Fibroblast of the conjunctiva (primary cell): Measurements from ENCODE around the gene SKP2.

Experiments used
- DNase-seq: peaks from one replicate; pipeline ENCODE4 v3.0.0-alpha.2; 2010; ENCODE audit warnings: low read depth

The SKP2 gene

DNA sequence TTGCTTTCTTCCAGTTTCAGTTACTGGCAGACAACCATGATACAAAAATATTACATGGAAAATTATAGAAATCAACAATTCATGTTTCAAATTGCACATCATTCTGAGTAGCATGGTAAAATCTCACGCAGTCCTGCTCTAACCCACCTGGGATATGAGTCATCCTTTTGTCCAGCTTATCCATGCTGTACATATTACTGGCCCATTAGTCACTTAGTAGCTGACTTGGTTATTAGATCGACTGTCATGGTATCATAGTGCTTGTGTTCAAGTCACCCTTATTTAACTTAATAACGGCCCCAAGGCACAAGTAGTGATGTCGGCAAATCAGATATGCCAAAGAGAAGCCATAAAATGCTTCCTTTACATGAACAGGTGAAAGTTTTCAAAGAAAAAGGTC, 48.6 kb downstream of the SKP2 start:
- no peak for DNase-seq

DNA sequence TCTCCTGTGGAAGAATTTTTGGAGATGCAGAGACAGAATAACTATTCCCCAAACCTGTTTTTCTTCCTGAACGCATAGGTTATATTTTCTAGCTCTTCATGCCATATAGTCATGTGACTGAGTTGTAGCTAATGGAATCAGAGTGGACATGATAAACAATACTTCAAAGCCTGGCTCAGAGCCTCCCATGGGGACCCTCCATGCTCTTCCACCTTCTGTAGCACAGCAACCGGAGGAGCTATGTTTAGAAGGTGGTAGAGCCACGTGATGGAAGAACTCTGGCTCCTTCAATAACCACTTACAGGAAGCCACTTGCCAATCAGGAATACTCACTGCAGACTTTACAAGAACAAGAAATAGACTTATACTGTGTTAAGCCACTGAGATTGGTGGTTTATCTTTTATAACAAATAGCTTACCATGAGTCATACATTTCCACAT, 50.6 kb downstream of the SKP2 start:
- DNase-seq = no peak

DNA sequence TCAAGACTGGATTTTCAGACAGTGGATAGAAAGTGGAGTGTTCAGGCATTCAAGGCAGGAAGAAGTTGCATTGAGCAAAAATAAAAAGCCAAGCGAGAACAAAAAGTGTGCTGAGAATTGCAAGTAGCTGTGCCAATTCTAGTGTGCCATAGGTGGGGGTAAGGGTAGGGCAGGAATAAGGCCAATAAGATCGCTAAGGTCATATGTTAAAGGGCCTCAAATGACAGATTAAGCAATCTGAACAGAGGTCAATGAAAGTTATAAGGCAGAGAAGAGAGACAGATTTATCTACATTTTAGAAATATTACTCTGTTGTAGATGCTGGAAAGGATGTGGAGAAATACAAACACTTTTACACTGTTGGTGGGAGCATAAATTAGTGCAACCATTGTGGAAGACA, 53.4 kb downstream of the SKP2 start:
- no peak for DNase-seq

DNA sequence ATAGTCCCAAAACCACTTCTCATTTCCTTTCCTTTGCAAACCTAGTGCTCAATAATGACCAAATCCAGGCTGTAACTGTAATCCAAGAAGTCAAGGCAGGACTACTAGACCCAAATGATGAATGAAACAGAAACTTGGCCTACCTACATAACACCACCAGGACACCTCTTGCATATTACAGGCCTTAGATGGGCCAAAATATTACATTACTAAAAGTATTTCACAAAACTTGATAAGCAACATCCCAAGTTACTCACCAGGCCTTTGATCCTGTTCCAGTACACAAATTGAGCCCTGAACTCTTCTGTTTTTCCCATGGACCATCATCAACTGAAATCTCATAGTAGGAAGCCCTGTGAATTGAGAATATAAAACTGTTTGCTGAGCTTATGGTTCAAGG, 55.0 kb downstream of the SKP2 start:
- no peak for DNase-seq

DNA sequence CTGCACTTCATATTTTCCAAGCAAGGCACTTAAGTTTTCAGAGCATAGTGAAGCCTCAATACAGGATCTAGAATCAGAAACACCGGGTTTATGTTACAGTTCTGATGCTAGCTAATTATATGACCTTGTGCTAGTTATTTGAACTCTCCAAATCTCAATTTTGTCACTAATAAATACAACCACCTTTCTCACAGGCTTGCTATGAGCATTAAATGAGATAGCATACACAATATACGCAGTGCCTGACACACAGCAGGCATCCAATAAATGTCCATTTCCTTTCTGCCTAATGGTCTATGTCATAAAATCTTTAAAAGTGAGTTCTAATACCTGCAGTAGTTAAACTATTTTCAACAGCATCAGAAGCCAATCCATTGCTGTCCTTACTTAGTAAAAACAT, 56.9 kb downstream of the SKP2 start:
- no peak for DNase-seq

DNA sequence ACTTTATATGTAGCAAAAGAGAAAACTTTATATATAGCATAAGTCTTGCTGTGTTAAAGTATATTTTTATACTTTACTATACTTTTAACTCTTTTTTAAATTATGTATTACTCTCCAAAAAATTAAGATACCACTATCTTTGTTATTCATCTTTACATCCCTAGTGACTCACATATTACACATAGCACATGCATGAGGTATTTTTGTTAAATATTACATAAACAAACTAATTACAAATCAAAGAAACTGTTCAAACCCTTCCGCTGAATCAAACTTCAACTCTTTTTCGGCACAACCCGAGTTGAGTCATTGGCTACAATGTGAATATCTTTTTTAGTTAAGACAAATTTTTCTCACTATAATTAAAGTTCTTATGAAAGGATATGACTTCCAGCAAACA, 57.8 kb downstream of the SKP2 start:
- DNase-seq = no peak

DNA sequence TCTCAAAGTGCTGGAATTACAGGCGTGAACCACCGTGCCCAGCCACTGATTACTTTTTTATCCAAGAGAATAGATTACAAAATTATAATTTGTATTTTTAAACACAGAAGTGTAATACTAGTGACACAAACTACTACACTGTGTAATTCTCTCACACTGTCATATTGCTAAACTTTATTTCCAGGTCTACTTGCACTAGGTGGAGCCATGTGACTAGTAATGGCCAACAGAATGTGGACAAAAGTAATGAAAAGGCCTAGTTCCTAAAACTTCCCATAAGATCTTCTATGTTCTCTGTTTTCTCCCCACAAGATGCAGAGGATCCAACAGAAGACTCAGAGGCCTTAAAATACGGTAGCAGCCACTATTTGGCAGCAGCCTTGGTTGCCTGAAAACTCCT, 62.5 kb downstream of the SKP2 start:
- no peak for DNase-seq

DNA sequence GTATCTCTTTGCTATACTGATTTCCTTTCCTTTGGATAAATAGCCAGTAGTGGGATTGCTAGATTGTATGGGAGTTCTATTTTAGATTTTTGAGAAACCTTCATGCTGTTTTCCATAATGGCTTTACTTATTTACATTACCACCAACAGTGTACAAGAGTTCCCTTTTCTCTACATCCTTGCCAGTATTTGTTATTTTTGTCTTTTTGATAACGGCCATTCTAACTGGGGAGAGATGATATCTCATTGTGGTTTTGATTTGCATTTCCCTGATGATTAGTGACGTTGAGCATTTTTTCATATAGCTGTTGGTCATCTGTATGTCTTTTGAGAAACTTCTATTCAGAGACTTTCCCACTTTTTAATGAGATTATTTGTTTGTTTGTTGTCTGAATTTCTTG, 64.0 kb downstream of the SKP2 start:
- DNase-seq = no peak

DNA sequence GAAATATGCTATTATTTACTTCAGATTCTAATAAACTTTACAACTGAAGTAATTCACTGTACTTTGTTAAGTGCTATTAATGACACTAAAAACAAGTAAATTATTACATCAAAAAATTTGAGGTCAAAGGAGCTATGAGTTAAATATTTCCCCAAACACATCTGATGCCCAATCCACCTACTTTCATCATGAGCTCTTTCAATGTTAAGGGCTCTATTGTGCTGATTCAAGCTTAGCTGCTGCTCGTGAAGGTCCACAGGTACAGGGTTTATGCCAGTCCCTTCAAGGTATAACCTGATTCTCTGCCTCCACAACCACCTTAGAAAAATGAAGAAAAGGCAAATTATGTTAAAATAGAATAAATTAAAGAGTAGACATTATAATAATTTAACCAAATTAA, 65.7 kb downstream of the SKP2 start:
- no peak for DNase-seq

DNA sequence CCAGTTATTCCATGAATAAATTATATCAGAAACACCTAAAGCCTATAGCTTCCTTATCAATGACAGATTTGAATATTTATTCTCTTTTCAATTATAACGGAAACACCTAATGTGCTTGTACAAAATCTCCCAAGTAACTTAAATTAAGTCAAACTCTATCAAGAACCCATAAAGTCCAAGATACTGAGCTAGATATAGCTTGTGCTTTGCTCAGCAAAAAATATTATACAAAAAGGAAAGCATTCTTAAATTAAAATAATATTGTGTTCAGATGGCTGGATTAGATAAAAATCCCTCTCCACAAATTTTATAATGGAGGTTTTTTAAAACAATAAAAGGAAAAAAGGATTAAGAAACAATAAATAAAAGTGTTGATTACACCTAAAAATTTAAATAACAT, 66.1 kb downstream of the SKP2 start:
- DNase-seq = no peak

DNA sequence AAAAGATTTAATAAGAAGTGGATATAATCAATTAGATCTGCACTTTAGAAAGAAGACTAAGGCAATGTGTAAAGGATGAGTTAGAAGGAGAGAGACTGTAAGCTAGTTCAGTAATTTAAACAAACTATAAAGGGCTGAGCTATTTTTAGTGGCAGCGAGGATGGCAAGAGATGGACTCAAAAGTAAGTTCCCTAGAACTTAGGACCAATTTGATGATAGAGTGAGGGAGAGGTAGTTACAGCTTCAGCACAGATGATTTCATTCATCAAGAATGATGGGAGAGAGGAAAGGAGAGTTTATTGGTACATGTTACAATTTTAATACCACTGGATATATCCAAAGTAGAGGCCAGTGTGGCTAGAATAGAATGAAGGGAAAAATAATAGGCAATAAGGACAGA, 70.7 kb downstream of the SKP2 start:
- DNase-seq = no peak

DNA sequence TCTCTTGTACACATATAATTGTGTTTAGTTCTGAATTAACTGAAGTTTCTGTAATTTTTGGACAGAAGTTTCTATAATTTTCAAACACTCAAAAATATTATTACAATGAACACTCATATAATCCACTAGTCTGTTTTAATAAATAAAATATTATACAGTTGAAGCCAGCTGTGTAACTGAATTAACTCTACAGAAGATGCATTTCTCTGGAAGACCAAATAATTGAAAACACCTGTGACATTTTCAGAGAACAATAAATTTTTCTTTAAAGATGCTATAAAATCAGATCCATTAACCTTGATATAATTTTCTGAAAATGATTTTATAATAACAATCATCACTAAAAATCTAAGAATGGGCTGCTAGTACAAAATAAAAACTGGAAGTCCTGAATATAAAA, 75.1 kb downstream of the SKP2 start:
- no peak for DNase-seq

DNA sequence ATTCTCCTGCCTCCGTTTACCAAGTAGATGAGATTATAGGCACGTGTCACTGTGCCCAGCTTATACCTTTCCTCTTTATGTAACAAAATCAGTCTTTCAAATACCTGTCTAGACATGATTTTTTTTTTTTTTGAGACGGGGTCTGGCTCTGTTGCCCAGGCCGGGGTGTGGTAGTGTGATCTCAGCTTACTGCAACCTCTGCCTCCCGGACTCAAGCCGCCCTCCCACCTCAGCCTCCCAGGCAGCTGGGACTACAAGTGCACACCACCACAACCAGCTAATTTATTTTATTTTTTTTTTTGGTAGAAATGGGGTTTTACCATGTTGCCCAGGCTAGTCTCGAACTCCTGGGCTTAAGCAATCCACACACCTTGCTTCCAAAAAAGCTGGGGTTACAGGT, 76.6 kb downstream of the SKP2 start:
- no peak for DNase-seq

DNA sequence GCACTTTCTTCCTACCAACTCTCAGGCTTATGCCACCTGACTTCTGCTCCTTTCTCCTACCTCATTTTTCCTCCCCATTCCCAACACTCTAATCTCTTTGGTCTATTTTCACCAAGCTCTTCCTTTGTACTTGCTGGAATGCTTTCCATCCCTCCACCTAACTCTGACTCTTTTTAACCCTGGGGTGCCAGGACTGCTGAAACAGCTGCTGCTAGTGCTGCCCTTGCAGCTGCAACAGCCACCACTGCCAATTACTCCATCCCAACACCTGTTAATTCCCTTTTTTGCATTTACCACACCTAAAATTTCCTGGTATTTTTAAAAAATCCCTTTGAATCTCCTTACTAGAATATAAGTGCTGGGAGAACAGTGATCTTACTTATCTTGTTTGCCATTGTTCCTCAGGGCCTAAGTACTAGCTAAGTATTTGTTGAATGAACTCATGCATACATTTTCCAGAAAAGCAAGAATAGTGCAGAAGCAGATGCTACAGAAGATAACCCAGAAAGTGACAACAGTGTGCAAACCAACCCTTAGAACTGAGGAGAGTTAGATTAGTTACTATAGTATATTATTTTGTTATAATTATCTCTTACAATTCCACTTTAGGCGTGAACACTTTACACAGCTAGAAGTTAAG, 78.4 kb downstream of the SKP2 start:
- no peak for DNase-seq

DNA sequence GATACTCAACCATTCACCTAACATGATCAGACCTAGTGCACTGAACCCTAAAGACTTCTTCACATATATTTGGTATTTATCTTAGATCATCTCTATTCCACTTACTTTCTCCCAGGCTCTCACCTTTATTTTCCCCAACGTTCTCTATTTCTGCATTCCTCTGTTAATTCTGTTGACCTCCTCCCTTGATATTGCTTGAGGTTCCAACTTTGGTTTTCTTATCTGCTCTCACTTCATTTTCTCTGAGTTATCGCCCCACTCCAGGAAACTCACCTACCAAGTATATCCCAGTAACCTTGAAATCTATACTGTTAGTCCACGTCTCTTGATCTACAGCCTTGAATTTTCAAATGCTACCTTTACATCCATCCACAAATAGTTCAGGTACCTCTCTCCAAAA, 80.6 kb downstream of the SKP2 start:
- no peak for DNase-seq
